A204.1 (cell line): ENCODE measurements around the gene FOXP4.
A peak's percentile ranks its signal among the peaks of the same experiment; 100 is the strongest.
"Not testable (repeated sequence)": the region's sequence is repeated elsewhere in the genome, so short reads cannot be mapped to it uniquely, and the experiment has no call there.

ENCODE experiments used
- FAIRE-seq: peaks from 2 replicates; lab custom pipeline; 2012; peaks lifted over from hg19 to GRCh38; lab: Jason Lieb, UNC

The FOXP4 gene

GRCh38 chr6:41600499-41601247 lies 54.5 kb downstream of the FOXP4 start:
- FAIRE-seq = no peak

GRCh38 chr6:41601248-41601549 lies 55.0 kb downstream of the FOXP4 start:
- no peak for FAIRE-seq

- FAIRE-seq = no peak
Measured at GRCh38 chr6:41602422-41602743, 56.2 kb downstream of the FOXP4 start.

- peak; percentile 59 for FAIRE-seq
Measured at GRCh38 chr6:41602864-41603608, 56.9 kb downstream of the FOXP4 start.

- no peak for FAIRE-seq
Measured at GRCh38 chr6:41604006-41604405, 57.8 kb downstream of the FOXP4 start.

GRCh38 chr6:41605649-41606048 lies 59.5 kb downstream of the FOXP4 start:
- FAIRE-seq = no peak

- no peak for FAIRE-seq
Measured at GRCh38 chr6:41607036-41607435, 60.9 kb downstream of the FOXP4 start.

- FAIRE-seq = no peak
Measured at GRCh38 chr6:41607736-41608135, 61.6 kb downstream of the FOXP4 start.

GRCh38 chr6:41608443-41609151 lies 62.4 kb downstream of the FOXP4 start:
- FAIRE-seq = no peak

- no peak for FAIRE-seq
Measured at GRCh38 chr6:41614715-41615114, 68.5 kb downstream of the FOXP4 start.

GRCh38 chr6:41615311-41615710 lies 69.1 kb downstream of the FOXP4 start:
- no peak for FAIRE-seq

- no peak for FAIRE-seq
Measured at GRCh38 chr6:41618598-41618997, 72.4 kb downstream of the FOXP4 start.

GRCh38 chr6:41619193-41619592 lies 73.0 kb downstream of the FOXP4 start:
- FAIRE-seq = not testable (repeated sequence)

- no peak for FAIRE-seq
Measured at GRCh38 chr6:41621367-41621766, 75.2 kb downstream of the FOXP4 start.

- FAIRE-seq = no peak
Measured at GRCh38 chr6:41621802-41622201, 75.6 kb downstream of the FOXP4 start.

- FAIRE-seq = no peak
Measured at GRCh38 chr6:41622206-41622988, 76.2 kb downstream of the FOXP4 start.

GRCh38 chr6:41623330-41623729 lies 77.1 kb downstream of the FOXP4 start:
- no peak for FAIRE-seq

- no peak for FAIRE-seq
Measured at GRCh38 chr6:41624621-41625380, 78.6 kb downstream of the FOXP4 start.

- FAIRE-seq = no peak
Measured at GRCh38 chr6:41625442-41625841, 79.3 kb downstream of the FOXP4 start.

- FAIRE-seq = no peak
Measured at GRCh38 chr6:41626022-41626421, 79.8 kb downstream of the FOXP4 start.

GRCh38 chr6:41626917-41627316 lies 80.7 kb downstream of the FOXP4 start:
- FAIRE-seq = no peak

GRCh38 chr6:41629128-41629527 lies 82.9 kb downstream of the FOXP4 start:
- no peak for FAIRE-seq
